Subcutaneous abdominal adipose tissue (tissue), 5 donors: ENCODE results near the gene CNDP1.

Source experiments
- H3K27ac ChIP-seq: one replicate; pipeline ENCODE4 v1.7.0; 2013; ENCODE audit warnings: low read depth, mild to moderate bottlenecking, inconsistent platforms, low read length, moderate library complexity
- H3K27me3 ChIP-seq, 5 donors: one replicate each; pipeline ENCODE4 v1.7.0; 2013; ENCODE audit warnings: low read length in 5 of 5, inconsistent platforms in 1 of 5; ENCODE audit not compliant: control insufficient read depth in 5 of 5, insufficient read depth in 4 of 5
- H3K36me3 ChIP-seq, 5 donors: one replicate each; pipeline ENCODE4 v1.7.0; 2013; ENCODE audit warnings: low read length in 5 of 5; ENCODE audit not compliant: control insufficient read depth in 5 of 5, insufficient read depth in 5 of 5
- H3K4me1 ChIP-seq, 5 donors: one replicate each; pipeline ENCODE4 v1.7.0; 2013; ENCODE audit warnings: low read length in 5 of 5, mild to moderate bottlenecking in 3 of 5, moderate library complexity in 1 of 5; ENCODE audit not compliant: control insufficient read depth in 5 of 5, insufficient read depth in 5 of 5
- H3K4me3 ChIP-seq, 5 donors: one replicate each; pipeline ENCODE4 v1.7.0; 2013; ENCODE audit warnings: low read length in 5 of 5, low read depth in 1 of 5
- H3K9ac ChIP-seq, 5 donors: one replicate each; pipeline ENCODE4 v1.7.0; 2013; ENCODE audit warnings: low read length in 5 of 5, mild to moderate bottlenecking in 4 of 5, moderate library complexity in 3 of 5
- H3K9me3 ChIP-seq, 5 donors: one replicate each; pipeline ENCODE4 v1.7.0; 2013; ENCODE audit warnings: low read length in 5 of 5; ENCODE audit not compliant: control insufficient read depth in 5 of 5
- donor health status: healthy.
- donor health status: healthy.
- donor health status: healthy.
- donor health status: healthy.
- donor health status: healthy.

Gene CNDP1

GRCh38 chr18:74595431-74595830, 61.1 kb downstream of the CNDP1 start:
- no peaks in the 10 kb centered on the region for H3K9me3 ChIP-seq
- peaks cover 0 to 31% (median 29%) of the 10 kb centered on the region in 5 donors for H3K4me1 ChIP-seq
- H3K27ac ChIP-seq: no peak overlapping the region
- peaks cover 3 to 13% (median 7%) of the 10 kb centered on the region in 5 donors for H3K36me3 ChIP-seq
- peak overlapping the region in 1 of 5 donors; percentile 13 for H3K4me3 ChIP-seq
- no peaks in the 10 kb centered on the region for H3K27me3 ChIP-seq
- peak overlapping the region in 1 of 5 donors; percentile 15 for H3K9ac ChIP-seq

DNA sequence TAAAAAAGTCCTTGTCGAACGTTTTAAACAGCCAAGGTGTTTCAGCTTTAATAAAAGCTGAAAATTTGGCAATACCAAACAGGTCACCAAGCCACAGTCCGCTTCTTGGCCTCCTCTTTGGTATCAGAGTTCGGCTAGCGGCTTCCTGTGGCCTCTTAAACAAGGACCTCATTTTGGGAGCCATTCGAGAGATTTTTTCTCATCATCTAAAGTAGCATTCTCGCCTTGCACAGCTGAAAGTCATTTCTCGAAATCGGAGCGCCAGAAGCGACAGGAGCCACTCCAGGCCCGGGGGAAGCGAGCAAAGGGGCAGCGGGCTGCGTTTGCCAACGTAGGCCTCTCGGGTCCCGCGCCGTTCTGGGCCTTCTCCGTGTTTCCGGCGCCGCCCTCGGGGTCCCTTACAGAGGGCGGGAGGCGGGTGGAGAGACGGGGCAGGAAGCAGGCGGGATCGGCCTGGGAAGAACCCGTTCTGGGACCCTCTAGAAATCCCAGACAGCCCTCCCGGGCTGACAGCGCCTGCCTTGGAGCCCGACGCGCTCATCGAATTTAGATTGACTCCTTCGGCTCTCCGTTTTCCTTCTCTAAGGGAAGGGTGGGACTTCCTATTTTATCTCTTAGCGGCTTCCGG, 62.8 kb downstream of the CNDP1 start:
- H3K4me3 ChIP-seq: peak overlapping the region; percentile 89 to 96 (median 93)
- H3K36me3 ChIP-seq: peaks cover 3 to 13% (median 7%) of the 10 kb centered on the region in 5 donors
- H3K4me1 ChIP-seq: peaks cover 0 to 31% (median 29%) of the 10 kb centered on the region in 5 donors
- no peaks in the 10 kb centered on the region for H3K9me3 ChIP-seq
- peak overlapping the region; percentile 93 to 99 (median 99) for H3K9ac ChIP-seq
- H3K27ac ChIP-seq: peak overlapping the region; percentile 97
- H3K27me3 ChIP-seq: no peaks in the 10 kb centered on the region

- Histone ChIP-seq H3K4me1 (peaks cover 0 to 31% (median 29%) of the 10 kb centered on the region in 5 donors), H3K27me3 (no peaks in the 10 kb centered on the region)
Observed at GRCh38 chr18:74597662-74598349, 63.5 kb downstream of the CNDP1 start, which contains the start of gene ZNF407. ZNF407 (plus strand) TSS chr18:74597870; CDS start chr18:74631020, 33,150 bp downstream.

GRCh38 chr18:74598350-74599001, 64.2 kb downstream of the CNDP1 start:
- Histone ChIP-seq H3K9me3 (no peaks in the 10 kb centered on the region), H3K9ac (peak overlapping the region; percentile 49 to 99 (median 89)), H3K27me3 (no peaks in the 10 kb centered on the region), H3K4me1 (peaks cover 0 to 31% (median 29%) of the 10 kb centered on the region in 5 donors), H3K36me3 (peaks cover 0 to 5% (median 2%) of the 10 kb centered on the region in 5 donors), H3K27ac (peak overlapping the region; percentile 97), H3K4me3 (peak overlapping the region; percentile 61 to 96 (median 93))

More at GRCh38 chr18:74597662-74598349, 63.5 kb downstream of the CNDP1 start, which contains the start of gene ZNF407:
- peak within 1 kb of the TSS; percentile 89 to 96 (median 93) for H3K4me3 ChIP-seq
- H3K9ac ChIP-seq: peak within 1 kb of the TSS; percentile 93 to 99 (median 99)
- no peaks in the 10 kb centered on the region for H3K9me3 ChIP-seq
- H3K27ac ChIP-seq: peak within 1 kb of the TSS; percentile 97
- H3K36me3 ChIP-seq: peaks cover 3 to 11% (median 7%) of the 10 kb centered on the region in 5 donors

DNA sequence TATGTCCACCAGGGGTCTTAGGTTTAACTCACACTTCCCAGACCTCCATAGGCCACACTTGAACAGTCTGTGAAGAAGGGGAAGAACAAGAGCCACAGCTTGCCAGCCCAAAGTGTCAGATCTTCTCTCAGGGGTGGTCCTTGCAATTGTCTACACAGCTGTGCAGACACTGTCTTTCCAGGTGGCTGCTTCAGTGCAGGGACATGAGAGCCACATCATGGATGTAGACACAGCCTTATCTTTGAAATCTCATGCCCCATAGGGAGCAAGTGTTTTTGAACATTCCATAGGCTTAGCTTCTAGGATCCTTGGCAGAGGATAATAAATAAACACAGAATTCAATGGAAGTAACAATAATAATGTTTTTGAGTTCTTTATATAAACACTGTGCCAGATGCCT, 70.1 kb downstream of the CNDP1 start:
- no peak overlapping the region for H3K9ac ChIP-seq
- peaks cover 0 to 9% (median 3%) of the 10 kb centered on the region in 5 donors for H3K4me1 ChIP-seq
- H3K4me3 ChIP-seq: no peak overlapping the region
- H3K27me3 ChIP-seq: no peaks in the 10 kb centered on the region
- no peaks in the 10 kb centered on the region for H3K36me3 ChIP-seq
- no peaks in the 10 kb centered on the region for H3K9me3 ChIP-seq
- H3K27ac ChIP-seq: no peak overlapping the region

DNA sequence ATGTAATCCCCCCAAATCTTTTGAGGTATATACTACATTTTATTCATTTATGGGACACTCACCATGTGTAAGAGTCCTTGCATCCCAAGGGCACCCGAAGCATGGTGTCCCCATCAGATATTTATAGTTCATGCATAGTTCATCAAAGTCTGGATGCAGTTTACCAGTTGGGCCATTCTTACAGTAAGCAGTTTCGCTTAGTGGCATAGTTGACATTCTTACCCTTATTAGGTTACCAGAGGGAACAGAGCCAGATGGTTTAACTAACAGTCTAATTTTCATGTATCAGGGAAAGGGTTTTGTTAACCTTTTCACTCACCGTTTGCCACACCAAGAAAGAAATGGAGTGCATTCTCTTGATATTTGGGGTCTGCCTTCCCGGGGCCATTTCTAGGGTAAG, 70.5 kb downstream of the CNDP1 start:
- Histone ChIP-seq H3K9me3 (no peaks in the 10 kb centered on the region), H3K4me3 (no peak overlapping the region), H3K4me1 (peaks cover 0 to 8% (median 3%) of the 10 kb centered on the region in 5 donors), H3K27ac (no peak overlapping the region), H3K9ac (no peak overlapping the region), H3K27me3 (no peaks in the 10 kb centered on the region), H3K36me3 (no peaks in the 10 kb centered on the region)

- Histone ChIP-seq H3K4me3 (no peak overlapping the region), H3K9ac (no peak overlapping the region), H3K27me3 (no peaks in the 10 kb centered on the region), H3K4me1 (peaks cover 0 to 9% (median 8%) of the 10 kb centered on the region in 5 donors), H3K36me3 (no peaks in the 10 kb centered on the region), H3K27ac (no peak overlapping the region), H3K9me3 (no peaks in the 10 kb centered on the region)
Observed at GRCh38 chr18:74608681-74609080, 74.4 kb downstream of the CNDP1 start.

DNA sequence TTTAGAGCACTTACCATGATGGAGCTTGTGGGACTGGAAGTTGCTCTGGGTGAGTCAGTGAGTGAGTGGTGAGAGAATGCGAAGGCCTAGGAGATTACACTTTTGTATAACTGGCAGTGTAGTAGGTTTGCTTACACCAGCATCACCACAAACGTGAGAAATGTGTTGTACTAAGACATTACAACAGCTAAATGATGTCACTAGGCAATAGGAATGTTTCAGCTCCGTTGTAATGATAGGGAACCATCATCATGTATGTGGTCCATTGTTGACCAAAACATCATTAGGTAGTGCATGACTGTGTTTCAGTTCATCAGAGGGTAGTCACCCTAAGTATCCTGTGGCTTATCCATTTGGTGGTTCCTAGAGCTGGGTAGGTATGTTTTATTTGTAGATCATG, 75.2 kb downstream of the CNDP1 start:
- H3K4me3 ChIP-seq: no peak overlapping the region
- H3K27ac ChIP-seq: no peak overlapping the region
- H3K4me1 ChIP-seq: peaks cover 0 to 9% (median 6%) of the 10 kb centered on the region in 5 donors
- no peak overlapping the region for H3K9ac ChIP-seq
- no peaks in the 10 kb centered on the region for H3K9me3 ChIP-seq
- H3K27me3 ChIP-seq: no peaks in the 10 kb centered on the region
- H3K36me3 ChIP-seq: no peaks in the 10 kb centered on the region

- Histone ChIP-seq H3K36me3 (no peaks in the 10 kb centered on the region), H3K27ac (no peak overlapping the region), H3K4me1 (peaks cover 0 to 8% (median 2%) of the 10 kb centered on the region in 5 donors), H3K9ac (no peak overlapping the region), H3K4me3 (no peak overlapping the region), H3K27me3 (no peaks in the 10 kb centered on the region), H3K9me3 (peaks cover 0 to 4% (median 4%) of the 10 kb centered on the region in 5 donors)
Observed at GRCh38 chr18:74610051-74610615, 75.8 kb downstream of the CNDP1 start.
